ENCODE results near the gene OR1E1.
"Not testable (repeated sequence)": the region's sequence is repeated elsewhere in the genome, so short reads cannot be mapped to it uniquely, and the experiment has no call there.

Gene OR1E1

DNA sequence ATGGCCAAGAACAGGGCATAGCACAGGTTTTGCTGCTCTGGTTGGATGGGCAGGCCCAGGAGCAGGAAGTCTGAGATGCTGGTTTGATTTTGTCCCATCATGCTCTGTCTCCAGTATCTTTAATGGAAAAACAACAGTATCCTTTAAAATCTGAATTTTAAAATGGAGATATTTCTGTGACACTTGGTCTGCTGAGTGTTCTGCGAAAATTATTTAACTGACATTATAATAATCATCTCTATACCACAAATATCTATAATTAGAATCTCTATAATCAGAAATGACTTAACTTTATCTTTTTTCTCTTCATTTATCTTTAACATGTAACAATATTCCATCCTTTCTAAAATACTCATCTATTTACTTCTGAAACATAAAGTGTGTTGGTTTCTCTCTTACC is at the start of gene OR1E1:
Gene OR1E1, minus strand, starts transcription at position 101 of the 400 bp plus-strand sequence. Its CDS starts 0 bp downstream, at position 101.
- DNase-seq, result no peak

DNA sequence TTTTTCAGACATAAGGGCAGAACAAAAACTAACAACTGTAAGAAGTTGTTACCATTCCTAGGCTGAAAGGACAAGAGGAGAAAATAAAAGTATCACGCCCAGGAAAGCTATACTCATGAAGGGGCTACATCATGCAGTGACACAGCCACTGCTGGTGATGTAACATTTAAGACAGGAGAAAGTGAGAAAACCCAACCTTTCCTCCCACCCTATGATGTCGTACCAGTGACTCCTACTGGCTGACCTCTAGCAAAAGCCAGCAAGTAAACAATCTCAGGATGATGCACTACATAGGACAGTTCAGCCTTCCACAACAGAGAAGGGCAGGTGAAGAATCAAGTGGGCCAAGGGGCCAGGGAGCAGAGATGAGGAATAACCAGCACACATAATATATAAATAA is 49.4 kb upstream of the OR1E1 start:
- DNase-seq, result no peak

GRCh38 chr17:3440451-3440850 is 42.2 kb upstream of the OR1E1 start:
- no peak for DNase-seq

DNA sequence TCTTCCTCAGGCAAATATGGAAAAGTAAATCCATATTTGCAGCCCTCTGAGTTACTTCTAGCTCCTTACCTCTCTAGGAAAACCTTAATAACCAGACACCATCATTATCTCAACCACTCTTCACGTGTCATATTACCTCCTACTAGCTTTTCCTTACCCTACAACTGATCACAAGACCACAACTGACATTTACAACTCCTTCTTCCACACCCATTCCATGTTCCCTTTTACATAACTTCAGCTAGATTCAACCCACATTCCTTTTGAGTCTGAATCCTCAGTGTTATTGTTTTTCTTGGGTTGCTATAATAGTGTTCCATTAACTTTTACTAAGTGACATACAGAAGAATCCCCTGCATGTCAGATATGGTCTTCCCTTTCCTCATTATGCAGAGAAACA is 40.2 kb upstream of the OR1E1 start:
- DNase-seq, result no peak

- no peak for DNase-seq
Measured at GRCh38 chr17:3433741-3434140, 35.5 kb upstream of the OR1E1 start, which contains the start of gene OR1E2. Gene OR1E2, minus strand, starts transcription at chr17:3433841. Its CDS starts 0 bp downstream, at chr17:3433841.

DNA sequence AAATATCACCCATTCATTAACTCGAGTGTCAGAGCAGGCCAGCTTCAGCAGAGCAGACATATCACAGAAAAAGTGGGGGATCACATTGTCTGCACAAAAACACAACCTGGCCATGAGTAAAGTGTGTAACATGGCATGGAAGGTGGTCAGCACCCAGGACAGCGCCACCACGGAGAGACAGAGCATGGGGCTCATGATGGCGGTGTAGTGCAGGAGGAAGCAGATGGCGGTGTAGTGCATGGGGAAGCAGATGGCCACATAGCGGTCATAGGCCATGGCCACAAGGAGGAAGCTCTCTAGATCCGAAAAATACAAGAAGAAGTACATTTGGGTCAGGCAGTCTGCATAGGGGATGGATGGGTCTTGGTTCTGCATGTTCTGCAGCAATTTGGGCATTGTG is 35.0 kb upstream of the OR1E1 start:
- DNase-seq, result not testable (repeated sequence)

DNA sequence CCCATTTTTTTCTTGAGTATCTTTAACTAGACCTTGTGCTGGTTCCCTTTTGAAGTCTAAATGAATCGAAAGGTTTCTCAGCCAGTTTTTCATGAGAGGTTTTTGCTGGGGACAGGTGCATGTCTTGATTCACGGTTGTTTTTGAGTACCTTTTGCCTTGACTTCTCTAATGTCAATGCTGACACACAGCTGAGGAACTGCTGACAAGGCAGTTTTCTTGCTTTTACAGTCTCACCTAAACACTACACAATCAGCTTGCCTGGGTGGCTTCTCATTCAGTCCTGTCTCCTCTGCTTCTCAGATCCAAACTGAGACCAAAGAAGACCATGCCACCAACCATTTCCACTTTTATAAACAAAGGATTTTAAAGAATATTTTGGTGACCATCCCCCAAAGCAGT is 20.0 kb upstream of the OR1E1 start:
- DNase-seq, result no peak

- DNase-seq, result no peak
Measured at GRCh38 chr17:3415610-3416009, 17.4 kb upstream of the OR1E1 start.

DNA sequence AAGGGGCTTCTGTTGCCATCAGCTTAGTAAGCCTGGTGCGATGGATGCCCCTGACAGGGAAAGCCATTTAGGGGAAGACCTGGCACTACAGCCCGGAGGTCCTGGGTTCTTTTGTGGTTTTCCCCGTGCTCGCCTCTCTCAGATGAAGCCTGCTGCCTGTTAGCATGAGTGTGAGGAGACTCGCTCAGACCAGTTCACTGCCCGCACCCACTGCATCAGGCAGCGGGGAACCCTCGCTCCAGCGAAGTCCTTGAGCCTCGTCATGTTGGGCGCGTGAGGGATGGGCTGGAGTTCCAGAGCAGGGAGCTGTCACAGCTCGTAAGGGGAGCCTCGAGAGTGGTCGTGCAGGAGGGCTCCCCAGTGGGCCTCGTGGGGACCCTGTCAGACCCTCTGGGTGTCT is 14.0 kb upstream of the OR1E1 start:
- not testable (repeated sequence) for DNase-seq

- DNase-seq, result no peak
Measured at GRCh38 chr17:3411070-3411469, 12.9 kb upstream of the OR1E1 start, which contains the start of gene OR3A3. Gene OR3A3, plus strand, starts transcription at chr17:3411370.

DNA sequence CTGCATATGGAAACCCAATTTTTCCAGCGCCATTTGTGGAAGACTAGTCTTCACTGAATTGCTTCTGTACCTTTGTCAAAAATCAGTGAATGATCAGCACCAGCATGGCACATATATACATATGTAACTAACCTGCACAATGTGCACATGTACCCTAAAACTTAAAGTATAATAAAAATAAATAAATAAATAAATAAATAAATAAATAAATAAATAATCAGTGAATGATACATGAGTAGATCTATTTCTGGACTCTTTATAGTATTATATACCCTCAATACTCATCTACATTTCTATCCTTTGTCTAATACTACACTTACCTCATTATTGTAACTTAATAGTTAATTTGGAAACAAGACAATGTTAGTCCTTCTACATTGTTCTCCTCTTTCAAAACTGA is 5.6 kb upstream of the OR1E1 start:
- DNase-seq, result not testable (repeated sequence)

DNA sequence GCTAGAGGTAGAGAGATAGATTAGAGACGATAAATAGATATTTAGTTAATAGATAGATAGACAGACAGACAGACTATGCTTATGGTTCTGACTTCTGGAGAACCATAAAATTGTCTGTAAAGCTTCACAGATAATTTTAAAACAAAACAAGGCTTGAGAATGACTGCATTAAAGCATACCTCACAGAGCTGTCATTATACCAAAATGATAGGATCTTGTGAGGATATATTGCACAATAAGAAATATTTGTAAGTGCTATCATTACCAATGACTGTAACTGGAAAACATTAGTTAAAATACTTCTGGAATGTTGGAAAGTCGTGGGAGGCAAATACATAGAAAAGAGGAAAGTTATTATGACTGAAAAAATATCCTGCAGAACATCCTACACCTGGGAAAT is 3.6 kb upstream of the OR1E1 start:
- no peak for DNase-seq

DNA sequence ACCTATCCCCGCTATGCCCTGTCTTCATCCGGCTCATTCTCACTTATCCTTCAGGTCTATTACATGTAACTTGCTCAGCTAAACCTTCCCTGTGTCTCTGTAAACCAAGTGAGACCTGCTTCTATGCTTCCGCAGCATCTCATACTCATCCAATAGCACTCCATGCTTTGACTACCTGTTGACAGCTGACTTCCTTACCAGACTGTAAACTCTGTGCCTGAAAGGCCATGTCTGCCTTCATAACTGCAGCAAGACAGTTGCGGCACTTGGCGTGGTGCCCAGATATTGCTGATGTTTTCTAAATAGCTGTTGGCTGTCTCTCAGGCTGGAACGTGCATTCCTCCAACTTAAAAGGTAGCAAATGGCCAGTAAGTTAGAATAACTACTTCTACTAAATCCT is 1.8 kb upstream of the OR1E1 start:
- no peak for DNase-seq

DNA sequence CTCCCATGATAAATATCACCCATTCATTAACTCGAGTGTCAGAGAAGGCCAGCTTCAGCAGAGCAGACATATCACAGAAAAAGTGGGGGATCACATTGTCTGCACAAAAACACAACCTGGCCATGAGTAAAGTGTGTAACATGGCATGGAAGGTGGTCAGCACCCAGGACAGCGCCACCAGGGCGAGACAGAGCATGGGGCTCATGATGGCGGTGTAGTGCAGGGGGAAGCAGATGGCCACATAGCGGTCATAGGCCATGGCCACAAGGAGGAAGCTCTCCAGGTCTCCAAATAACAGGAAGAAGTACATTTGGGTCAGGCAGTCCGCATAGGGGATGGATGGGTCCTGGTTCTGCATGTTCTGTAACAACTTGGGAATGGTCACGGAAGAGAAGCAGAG is 409 bp downstream of the OR1E1 start:
- not testable (repeated sequence) for DNase-seq

GRCh38 chr17:3389791-3390190 is 8.4 kb downstream of the OR1E1 start:
- DNase-seq, result no peak

- DNase-seq, result no peak
Measured at GRCh38 chr17:3385869-3386816, 12.1 kb downstream of the OR1E1 start, which contains the start of gene OR3A2. Gene OR3A2, minus strand, starts transcription at chr17:3386308.

DNA sequence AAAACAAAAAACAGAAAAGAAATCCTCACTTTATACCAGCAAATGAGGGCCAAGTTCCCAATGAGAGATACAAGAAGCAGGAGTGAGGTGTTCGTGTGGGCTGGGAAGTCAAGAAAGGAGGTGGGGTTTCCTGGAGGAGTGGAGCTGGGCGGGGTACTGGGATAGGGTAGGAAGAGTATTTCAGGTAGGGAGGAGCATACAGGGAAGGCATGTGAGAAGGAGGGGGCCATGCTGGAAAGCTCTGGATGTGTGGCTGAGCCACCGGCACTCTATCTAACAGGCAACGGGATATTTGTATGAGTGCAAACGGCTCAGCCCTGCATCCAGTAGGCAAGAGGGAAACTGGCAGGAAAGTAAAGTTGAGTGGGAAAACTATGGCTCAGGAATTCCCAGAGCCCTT is 16.3 kb downstream of the OR1E1 start:
- DNase-seq, result no peak

DNA sequence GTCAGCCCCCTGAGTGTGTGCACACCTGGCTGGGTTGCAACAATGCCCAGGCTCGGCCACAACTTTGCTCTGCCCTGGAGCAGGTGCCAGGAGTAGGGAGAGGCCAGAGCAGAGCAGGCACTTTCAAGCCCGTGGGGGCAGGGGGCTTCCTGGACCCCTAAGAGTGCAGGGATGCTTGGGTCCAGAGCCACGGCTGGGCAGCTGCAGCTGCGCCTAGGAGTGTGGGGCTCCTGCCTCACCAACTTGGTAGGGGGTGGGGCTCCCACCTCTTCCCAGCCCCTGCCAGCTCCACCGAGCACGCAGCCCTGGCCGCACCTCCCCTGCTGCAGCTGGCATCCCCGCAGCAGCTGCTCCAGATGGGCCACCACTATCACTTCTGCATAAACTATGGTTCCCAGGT is 19.9 kb downstream of the OR1E1 start:
- no peak for DNase-seq

GRCh38 chr17:3371167-3371566 is 27.0 kb downstream of the OR1E1 start:
- DNase-seq, result not testable (repeated sequence)

All from right forelimb (tissue), 1 donor.